ENCODE results near the gene SLC25A33.

Gene SLC25A33

DNA sequence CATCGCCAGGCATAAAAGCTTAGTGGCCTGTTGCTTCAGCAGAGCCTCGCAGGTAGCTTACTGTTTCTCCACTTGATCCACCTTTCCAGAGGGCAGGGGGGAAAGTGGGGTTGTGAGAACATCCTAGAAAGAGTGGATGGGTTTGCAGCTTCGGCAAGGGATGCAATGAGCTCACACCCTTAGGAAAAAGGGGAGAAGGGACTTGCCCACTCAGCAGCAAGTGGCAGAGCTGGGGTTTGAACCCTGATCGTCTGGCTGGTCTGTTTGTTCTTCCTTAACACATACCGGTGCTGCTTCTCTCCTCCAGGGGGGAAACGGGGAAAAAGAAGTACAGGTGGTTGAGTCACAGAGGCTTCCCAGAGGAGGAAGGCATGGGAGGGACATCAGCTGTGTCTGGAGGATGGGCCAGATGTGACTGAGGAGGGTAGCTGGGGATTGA, 50.5 kb downstream of the SLC25A33 start (continued):
- TF ChIP-seq, protein P1, sequence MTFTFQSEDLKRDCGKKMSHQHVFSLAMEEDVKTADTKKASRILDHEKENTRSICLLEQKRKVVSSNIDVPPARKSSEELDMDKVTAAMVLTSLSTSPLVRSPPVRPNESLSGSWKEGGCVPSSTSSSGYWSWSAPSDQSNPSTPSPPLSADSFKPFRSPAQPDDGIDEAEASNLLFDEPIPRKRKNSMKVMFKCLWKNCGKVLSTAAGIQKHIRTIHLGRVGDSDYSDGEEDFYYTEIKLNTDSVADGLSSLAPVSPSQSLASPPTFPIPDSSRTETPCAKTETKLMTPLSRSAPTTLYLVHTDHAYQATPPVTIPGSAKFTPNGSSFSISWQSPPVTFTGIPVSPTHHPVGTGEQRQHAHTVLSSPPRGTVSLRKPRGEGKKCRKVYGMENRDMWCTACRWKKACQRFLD (tag by site-specific recombination; IDR thresholded peaks at IDR 0.05): no peak
- TF ChIP-seq ZBTB48 (tag by site-specific recombination; IDR thresholded peaks at IDR 0.05) (0 out of 2 replicates have a peak, but pooled peaks have one; percentile 9), ZSCAN18 (tag by site-specific recombination; IDR thresholded peaks at IDR 0.05) (no peak)

DNA sequence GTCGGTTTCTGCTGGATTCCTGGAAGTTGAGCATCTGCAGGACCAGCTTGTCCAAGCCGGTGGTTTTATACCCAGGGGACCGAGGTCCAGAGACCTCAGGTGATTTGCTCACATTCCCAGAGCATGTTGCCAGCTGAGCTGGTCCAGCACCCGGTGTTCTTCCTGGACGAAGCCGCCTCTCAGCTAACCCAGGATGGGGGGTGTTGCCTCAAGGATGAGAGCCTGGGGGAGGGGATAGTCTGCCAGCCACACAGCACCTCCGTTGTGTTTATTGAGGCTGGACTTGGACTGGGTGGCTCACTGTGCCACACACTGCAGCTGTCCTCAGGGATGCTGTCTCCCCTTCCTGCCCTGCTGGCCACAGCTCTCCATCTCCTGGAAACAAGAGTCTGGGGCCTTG, 50.9 kb downstream of the SLC25A33 start:
- Histone ChIP-seq H3K4me1 (ENCODE audit: control insufficient read depth, insufficient read depth, low read length) (peaks cover 12% of the 10 kb centered on the region), H3K27ac (ENCODE audit: extremely low read depth, low read depth, low read length) (no peak overlapping the region), H3K9me3 (ENCODE audit: control insufficient read depth, insufficient read depth, low read depth, low read length) (no peaks in the 10 kb centered on the region), H3K4me3 (ENCODE audit: low read depth, low read length) (peak overlapping the region; percentile 40), H3K36me3 (ENCODE audit: control insufficient read depth in 2 of 2, insufficient read depth in 1 of 2, low read length in 2 of 2) (peaks cover 3 to 25% of the 10 kb centered on the region in 2 experiments; a peak in 2 of 3 replicates)
- TF ChIP-seq ZNF843 (tag by site-specific recombination; IDR thresholded peaks at IDR 0.05): no peak
- no peak for TF ChIP-seq IKZF3 (tag by site-specific recombination; IDR thresholded peaks at IDR 0.05)
- no peak for TF ChIP-seq ZNF521 (tag by site-specific recombination; IDR thresholded peaks at IDR 0.05)
- TF ChIP-seq ZFP41 (tag by site-specific recombination; IDR thresholded peaks at IDR 0.05; ENCODE audit: borderline replicate concordance): no peak
- TF ChIP-seq ZNF645 (tag by site-specific recombination; IDR thresholded peaks at IDR 0.05): no peak
- no peak for TF ChIP-seq ZSCAN23 (tag by site-specific recombination; IDR thresholded peaks at IDR 0.05)
- no peak for TF ChIP-seq SCRT1 (tag by site-specific recombination; IDR thresholded peaks at IDR 0.05; ENCODE audit: borderline replicate concordance)
- TF ChIP-seq, protein P2, sequence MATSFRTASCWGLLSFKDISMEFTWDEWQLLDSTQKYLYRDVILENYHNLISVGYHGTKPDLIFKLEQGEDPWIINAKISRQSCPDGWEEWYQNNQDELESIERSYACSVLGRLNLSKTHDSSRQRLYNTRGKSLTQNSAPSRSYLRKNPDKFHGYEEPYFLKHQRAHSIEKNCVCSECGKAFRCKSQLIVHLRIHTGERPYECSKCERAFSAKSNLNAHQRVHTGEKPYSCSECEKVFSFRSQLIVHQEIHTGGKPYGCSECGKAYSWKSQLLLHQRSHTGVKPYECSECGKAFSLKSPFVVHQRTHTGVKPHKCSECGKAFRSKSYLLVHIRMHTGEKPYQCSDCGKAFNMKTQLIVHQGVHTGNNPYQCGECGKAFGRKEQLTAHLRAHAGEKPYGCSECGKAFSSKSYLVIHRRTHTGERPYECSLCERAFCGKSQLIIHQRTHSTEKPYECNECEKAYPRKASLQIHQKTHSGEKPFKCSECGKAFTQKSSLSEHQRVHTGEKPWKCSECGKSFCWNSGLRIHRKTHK (tag by site-specific recombination; IDR thresholded peaks at IDR 0.05): no peak
- TF ChIP-seq ZNF311 (tag by site-specific recombination; IDR thresholded peaks at IDR 0.05; ENCODE audit: borderline replicate concordance): no peak
- TF ChIP-seq ZNF473 (tag by site-specific recombination; IDR thresholded peaks at IDR 0.05): no peak
- TF ChIP-seq ZNF23 (tag by site-specific recombination; IDR thresholded peaks at IDR 0.05; ENCODE audit: borderline replicate concordance): no peak
- TF ChIP-seq, protein P3, sequence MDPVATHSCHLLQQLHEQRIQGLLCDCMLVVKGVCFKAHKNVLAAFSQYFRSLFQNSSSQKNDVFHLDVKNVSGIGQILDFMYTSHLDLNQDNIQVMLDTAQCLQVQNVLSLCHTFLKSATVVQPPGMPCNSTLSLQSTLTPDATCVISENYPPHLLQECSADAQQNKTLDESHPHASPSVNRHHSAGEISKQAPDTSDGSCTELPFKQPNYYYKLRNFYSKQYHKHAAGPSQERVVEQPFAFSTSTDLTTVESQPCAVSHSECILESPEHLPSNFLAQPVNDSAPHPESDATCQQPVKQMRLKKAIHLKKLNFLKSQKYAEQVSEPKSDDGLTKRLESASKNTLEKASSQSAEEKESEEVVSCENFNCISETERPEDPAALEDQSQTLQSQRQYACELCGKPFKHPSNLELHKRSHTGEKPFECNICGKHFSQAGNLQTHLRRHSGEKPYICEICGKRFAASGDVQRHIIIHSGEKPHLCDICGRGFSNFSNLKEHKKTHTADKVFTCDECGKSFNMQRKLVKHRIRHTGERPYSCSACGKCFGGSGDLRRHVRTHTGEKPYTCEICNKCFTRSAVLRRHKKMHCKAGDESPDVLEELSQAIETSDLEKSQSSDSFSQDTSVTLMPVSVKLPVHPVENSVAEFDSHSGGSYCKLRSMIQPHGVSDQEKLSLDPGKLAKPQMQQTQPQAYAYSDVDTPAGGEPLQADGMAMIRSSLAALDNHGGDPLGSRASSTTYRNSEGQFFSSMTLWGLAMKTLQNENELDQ (tag by site-specific recombination; IDR thresholded peaks at IDR 0.05; ENCODE audit: low read depth): no peak
- no peak for TF ChIP-seq ZNF221 (tag by site-specific recombination; IDR thresholded peaks at IDR 0.05; ENCODE audit: borderline replicate concordance)
- TF ChIP-seq, protein P4, sequence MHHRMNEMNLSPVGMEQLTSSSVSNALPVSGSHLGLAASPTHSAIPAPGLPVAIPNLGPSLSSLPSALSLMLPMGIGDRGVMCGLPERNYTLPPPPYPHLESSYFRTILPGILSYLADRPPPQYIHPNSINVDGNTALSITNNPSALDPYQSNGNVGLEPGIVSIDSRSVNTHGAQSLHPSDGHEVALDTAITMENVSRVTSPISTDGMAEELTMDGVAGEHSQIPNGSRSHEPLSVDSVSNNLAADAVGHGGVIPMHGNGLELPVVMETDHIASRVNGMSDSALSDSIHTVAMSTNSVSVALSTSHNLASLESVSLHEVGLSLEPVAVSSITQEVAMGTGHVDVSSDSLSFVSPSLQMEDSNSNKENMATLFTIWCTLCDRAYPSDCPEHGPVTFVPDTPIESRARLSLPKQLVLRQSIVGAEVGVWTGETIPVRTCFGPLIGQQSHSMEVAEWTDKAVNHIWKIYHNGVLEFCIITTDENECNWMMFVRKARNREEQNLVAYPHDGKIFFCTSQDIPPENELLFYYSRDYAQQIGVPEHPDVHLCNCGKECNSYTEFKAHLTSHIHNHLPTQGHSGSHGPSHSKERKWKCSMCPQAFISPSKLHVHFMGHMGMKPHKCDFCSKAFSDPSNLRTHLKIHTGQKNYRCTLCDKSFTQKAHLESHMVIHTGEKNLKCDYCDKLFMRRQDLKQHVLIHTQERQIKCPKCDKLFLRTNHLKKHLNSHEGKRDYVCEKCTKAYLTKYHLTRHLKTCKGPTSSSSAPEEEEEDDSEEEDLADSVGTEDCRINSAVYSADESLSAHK (tag by site-specific recombination; IDR thresholded peaks at IDR 0.05): no peak
- TF ChIP-seq ZNF223 (tag by site-specific recombination; IDR thresholded peaks at IDR 0.05): no peak
- no peak for TF ChIP-seq SP2 (tag by site-specific recombination; IDR thresholded peaks at IDR 0.05)
- TF ChIP-seq GLIS1 (tag by site-specific recombination; IDR thresholded peaks at IDR 0.05): no peak
- ChIA-PET CTCF (interaction anchor here (0.6 to 2.2 kb wide), 5 partner anchors 11 to 249 kb away, joined by 3 to 7 read pairs (median 4); no protein-coding TSS in a partner anchor), POLR2A (no interaction called here)

Data from HEK293 (cell line).